GM21786 (cell line): ENCODE measurements around the gene TLX1.
"Not testable (repeated sequence)": the region's sequence is repeated elsewhere in the genome, so short reads cannot be mapped to it uniquely, and the experiment has no call there.

Source experiments
- ATAC-seq: cut with Tn5 transposase; IDR thresholded peaks from one replicate; pipeline ENCODE4 v1.9.1; 2021; ENCODE audit not compliant: unreplicated experiment

The TLX1 gene

DNA sequence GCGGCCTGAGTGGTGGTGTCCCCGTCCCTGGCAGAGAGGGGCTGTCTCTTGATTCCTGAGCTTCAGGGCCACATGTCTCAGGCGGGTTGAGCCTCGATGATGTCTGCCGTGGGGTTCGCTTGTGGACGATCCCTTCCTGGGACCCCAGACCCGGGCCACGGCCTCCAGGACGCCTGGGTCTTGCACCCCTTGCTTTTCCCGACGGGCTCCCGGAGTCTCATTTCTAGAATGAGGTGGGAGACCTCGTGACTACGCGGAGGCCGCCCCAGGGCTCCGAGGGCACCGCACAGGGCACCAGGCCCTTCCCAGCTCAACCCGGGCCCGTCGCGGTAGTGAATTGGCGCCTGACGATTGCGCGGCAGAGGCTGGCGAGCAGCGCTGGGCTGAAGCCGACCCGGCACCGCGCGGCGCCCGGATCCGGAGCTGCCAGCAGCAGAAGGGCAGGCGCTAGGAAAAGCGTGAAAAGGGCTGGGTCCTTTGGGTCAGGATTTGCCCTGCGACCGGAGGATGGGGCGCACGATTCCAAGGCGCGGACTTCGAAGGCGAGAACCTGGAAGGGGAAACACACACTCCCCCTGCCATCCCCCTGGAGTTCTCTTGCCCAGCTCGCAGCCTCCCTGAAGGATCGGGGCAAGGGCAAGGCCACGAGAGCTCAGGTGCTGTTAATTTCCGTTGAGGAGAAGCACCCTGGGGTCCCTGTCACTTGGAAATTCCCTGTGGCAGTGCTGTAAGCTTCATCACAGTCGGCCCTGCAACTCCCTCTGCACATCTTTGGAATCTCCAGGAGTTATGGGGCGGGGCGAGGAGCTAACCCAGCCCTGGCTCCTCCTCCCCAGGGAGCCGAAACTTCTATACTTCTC is 15.5 kb downstream of the TLX1 start:
- ATAC-seq = no peak

DNA sequence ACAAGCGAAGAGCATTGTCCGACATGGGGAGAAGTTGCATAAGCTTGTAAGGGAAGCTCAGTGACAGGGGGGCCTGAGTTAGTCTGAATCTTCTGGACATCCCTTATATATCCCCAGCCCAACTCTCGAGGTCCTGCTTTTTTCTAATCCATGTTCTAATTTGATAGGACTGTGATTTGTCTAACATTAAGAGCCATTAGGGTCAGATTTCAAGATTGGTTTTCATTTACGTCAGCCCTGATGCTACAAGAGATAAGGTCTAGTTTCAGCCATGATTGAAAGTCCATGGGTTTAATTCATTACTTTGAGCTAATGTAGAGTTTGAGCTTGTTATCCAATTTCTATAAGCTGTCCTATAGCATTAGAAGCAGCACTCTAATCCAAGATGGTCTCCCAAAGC is 20.3 kb downstream of the TLX1 start:
- no peak for ATAC-seq

DNA sequence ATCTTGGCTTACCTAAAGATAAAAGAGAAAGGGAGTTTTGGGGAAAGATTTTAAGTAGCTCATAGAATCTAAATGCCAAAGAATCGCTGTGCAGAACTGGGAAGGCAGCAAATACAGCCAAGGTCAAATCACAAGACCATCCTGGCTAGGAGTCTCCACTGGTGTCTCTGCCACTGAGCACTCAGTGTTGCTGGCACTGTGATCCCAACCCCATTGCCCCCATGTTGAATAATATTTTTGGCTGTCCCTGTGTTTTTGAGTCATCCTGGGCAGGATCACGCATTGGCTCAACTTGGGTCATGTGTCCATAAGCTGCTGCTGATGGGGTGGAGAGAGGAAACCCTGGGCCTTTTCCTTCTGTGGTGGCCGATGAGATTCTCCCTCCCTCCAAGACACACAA is 21.2 kb downstream of the TLX1 start:
- ATAC-seq = no peak

DNA sequence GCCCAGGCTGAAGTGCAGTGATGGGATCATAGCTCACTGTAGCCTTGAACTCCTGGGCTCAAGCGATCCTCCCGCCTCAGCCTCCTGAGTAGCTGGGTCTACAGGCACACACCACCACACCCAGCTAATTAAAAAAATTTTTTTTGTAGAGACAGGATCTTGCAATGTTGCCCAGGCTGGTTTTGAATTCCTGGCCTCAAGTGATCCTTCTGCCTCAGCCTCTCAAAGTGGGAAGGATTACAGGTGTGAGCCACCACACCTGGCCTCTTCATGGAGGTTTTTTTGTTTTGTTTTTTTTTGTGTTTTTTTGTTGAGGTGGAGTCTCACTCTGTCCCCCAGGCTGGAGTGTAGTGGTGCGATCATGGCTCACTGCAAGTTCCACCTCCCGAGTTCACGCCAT is 23.4 kb downstream of the TLX1 start:
- not testable (repeated sequence) for ATAC-seq

DNA sequence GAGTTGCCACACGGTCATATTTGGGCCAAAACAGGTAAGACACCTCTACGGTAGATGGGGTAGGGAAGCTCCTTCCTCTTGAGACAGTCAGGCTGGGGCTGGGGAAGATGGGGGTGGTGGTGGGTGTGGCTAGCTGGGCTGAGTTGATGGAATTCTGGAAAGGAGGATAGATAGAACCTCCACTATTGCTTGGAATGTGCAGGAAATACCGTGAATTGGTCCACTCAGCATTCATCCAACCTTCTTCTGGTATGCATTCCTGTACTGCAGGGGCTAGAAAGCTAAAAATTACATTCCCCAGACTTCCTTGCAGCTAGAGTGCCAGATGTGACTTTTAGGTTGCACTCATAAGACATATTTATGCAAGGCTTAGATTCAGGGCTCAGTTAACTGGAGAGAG is 24.8 kb downstream of the TLX1 start:
- no peak for ATAC-seq

DNA sequence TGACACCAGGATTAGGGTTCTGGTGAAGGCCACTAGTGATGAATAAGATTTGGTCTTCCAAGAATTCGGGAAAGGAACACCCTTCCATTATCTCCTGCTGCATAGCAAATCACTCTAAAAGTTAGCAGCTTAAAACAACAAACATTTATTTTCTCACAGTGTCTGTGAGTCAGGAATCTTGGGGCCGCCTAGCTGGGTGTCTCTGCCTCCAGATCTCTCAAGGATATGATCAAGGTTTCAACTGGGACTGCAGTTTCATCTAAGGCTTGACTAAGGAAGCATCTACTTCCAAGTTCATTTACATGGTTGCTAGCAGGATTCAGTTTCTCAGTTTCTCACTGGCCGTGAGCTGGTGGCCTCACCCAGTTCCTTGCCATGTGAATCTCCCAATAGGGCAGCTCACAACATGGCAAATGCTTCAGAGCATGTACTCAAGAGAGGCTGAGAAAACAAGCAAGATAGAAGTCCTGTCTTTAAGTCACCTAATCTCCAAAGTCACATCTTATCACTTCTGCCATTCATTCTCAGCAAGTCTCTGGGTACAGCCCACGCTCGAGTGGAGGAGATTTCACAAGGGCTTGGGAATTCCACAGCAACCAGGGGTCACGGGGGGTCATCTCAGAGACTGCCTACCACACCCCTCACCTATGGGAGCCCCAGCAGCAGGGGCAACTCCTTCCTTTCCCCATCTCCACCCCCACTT is 26.8 kb downstream of the TLX1 start:
- no peak for ATAC-seq

DNA sequence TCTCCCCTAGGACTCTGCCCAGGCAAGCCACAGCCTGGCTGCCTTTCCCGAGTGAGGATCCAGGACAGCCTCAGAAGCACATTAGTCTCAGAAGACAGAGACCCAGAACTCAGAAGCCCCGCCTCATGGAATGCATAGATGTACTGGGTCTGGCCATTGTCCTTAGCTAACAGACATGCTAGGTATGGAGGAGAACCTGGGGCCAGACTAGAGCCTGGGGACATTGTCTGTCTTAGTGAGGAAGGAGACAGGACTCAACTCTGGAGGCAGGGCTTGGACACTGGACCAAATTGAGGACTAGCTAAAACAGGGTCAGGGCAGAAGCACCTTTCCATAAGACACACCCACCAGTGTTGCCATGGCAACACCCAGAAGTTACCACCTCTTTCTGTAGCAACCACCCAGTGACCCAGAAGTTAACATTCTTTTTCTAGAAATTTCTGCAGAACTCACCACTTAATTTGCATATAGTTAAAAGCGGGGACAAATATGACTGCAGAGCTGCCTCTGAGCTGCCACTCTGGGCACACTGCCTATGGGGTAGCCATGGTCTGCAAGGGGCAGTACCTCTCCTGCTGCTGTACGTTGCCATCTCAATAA is 27.5 kb downstream of the TLX1 start:
- no peak for ATAC-seq

DNA sequence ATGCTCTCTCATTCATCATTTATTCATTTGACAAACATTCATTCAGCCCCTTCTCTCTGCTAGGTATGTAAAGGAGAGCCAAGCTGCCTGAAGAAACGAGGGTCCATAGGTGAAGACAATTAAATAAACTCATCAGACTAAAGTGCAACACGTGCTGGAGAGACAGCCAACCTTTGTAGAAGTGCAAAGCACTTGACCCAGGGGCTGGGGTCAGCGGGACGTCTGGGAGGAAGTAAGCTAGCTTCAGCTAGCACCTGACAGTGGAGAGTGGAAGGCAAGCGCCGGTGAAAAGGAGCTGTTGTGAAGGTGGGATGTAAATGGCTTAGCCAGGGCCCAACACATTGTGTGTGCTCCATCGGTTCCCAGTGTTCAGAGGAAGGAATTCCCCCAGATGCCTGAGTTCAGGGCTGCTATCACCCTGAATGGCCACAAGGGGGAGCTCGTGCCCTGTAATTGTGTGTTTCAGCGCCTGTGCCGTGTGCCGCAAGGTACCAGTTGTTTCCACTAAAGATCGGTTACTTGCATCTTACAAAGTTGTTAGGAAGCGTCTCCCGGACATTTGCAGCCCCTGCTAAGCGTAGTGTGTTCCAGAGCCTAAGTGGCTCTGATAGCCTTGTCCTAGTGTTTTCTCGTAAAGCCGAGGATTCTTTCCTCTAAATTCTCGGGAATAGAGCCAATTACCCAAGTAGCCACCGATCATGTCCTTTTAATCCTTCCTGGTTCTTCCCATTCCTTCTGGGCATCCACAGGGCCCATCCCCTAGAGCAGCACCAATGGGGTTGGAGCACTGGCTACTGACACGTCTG is 30.6 kb downstream of the TLX1 start:
- no peak for ATAC-seq

DNA sequence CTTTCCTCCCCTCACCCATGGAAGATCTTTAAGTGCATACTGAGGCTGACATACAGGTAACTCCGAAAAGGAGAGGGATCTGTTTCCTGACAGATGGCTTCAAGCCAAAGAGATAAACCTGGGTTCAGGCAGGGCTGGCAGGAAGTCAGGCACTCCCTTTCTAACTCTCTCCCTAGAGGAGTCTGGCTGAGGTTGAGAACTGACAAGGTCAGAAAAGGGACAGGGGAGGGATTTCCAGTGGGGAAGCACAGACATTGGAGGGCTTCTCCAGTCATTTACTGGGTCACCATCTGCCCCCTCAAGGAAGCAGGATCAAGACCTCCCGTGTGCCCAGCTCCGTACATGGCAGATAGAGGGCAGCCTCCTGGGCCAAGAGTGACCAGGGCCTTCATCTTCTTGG is 31.6 kb downstream of the TLX1 start:
- no peak for ATAC-seq

DNA sequence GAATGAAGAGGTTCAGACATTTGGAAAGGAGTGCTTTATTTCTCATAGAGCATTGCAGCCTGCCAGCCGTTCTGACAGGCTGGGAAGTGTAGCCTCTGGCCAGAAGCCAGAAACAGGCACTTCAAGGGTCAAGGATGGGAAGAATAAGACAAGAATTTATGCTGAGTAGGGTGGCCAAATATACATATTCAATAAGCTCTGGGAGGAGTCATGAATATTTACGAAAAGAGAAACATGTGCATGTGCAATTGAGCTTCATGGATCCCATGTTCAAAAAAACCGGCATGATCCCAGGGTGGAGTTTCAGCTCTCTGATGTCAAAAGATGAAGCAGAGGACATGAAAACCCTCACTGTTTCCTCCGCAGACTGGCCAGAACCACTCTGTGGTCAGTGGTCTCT is 32.9 kb downstream of the TLX1 start:
- ATAC-seq = no peak

DNA sequence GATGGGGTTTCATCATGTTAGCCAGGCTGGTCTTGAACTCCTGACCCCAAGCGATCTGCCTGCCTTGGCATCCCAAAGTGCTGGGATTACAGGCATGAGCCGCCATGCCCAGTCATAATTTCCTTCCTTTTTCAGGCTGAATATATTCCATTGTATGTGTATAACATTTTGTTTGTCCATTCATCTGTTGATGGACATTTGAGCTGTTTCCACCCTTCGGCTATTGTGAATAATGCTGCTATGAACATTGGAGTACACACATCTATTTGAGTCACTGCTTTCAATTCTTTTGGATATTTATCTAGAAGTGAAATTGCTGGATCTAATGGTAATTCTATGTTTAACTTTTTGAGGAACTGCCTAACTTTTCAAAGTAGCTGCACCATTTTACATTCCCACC is 34.6 kb downstream of the TLX1 start:
- no peak for ATAC-seq

DNA sequence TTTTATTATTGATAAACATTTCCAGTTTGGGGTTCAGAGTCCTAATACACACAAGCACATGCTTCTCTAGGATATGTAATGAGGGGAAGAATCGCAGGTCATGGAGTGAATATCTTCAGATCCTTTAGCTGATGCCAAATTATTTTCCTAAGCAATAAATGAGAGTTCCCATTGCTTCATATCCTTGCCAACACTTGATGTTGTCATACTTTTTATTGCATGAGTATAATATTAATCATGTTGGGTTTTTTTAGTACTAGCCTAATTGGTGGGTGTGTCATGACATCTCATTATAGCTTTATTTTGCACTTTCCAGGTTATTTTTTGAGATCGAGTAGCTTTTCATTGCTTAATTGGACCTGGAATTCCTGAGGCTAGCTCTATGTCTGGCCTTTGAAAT is 35.3 kb downstream of the TLX1 start:
- ATAC-seq = no peak

DNA sequence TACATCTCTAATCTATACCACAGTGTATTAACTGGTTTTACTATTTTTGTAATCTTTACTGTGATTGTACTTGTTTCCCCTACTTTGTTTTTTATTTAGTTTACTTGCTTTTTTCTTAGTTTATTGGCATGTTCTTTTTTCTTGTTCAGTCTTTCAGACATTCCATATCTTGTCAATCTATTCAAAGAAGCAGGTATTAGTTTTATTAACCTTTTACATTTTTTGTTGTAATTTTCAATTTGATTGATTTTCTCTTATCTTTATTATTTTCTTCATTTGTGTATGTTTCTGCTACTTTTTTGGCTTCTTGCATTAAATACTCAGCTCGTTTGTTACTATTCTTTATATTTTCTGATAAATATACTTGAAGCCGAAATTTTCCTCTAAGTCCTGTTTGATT is 41.6 kb downstream of the TLX1 start:
- ATAC-seq = no peak

DNA sequence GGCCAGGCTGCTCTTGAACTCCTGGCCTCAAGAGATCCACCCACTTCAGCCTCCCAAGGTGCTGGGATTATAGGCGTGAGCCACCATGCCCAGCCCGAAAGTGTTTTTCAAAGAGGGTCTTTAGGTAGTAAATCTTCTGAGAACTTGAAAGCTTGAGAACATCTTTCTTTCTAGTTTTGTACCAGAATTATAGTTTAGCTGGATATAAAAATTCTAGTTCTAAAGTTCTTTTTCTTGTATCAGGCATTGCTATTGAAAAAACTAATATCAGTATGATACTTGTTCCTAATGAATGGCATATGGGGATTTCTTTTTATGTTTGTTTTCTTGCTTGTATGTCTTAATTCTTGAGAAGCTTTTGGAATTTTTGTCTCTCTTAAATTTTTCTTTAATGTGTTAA is 43.2 kb downstream of the TLX1 start:
- ATAC-seq = no peak

DNA sequence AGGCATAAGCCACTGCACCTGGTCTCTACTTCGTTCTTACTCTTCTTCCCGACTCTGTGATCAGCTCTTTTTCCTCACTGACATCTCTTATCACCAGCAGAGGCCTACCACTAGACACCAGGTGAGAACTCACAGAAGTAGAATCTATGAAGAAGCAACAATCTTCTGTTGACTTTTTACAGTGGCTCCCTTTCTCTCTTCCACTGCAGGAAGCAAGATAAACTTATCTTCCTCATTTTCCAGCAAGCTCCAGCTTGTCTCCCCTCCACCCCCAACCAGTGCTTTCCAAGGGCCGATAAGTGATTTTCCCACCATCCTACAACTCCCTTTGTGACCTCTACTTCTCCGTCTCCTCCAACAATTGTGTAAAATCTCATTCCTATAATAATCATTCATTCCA is 45.5 kb downstream of the TLX1 start:
- no peak for ATAC-seq

DNA sequence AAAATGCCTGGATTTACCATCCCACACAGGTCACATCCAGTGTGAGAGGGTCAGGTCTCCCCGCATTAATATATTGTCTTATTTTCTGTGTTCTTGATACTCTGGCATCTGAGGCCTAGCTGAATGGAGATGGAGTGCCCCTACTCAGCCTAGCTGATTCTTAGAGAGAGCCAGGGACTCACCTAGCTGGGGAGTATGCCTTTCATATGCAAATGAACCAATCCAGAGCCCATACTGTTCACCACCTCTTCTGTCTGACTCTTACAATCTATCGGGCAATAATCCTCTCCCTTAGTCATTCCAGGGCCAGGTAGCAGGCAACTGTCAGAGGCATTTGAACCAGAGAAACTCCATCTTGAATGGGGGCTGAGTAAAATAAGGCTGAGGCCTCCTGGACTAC is 51.8 kb downstream of the TLX1 start:
- no peak for ATAC-seq

DNA sequence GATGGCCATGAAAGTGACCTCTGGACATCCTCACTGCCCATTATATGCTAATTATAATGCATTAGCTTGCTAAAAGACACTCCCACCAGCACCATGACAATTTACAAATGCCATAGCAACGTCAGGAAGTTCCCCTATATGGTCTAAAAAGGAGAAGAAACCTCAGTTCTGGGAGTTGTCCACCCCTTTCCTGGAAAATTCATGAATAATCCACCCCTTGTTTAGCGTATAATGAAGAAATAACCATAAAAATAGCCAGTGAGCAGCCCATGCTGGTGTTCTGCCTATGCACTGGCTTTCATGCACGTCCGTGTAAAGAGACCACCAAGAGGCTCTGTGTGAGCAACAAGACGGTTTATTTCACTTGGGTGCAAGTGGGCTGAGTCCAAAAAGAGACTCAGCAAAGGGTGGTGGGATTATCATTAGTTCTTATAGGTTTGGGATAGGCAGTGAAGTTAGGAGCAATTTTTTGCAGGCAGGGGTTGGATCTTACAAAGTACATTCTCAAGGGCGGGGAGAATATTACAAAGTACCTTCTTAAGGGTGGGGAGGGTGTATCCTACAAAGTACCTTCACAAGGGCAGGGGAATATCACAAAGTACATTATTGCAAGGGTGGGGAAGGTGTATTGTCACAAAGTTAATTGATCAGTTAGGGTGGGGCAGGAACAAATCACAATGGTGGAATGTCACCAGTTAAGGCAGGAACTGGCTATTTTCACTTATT is 52.5 kb downstream of the TLX1 start:
- no peak for ATAC-seq
